Progenitor cell of endocrine pancreas (in vitro differentiated cells): Measurements from ENCODE around the gene POU6F2. TPM values are rescaled to one million over a fixed set of nuclear protein-coding genes. Genes with fewer than 3 reads are reported as not detected.

ENCODE experiments used
- DNase-seq: peaks from one replicate; pipeline ENCODE4 v3.0.0; 2021; ENCODE audit warnings: low spot score; ENCODE audit not compliant: unreplicated experiment
- H3K27ac Mint-ChIP-seq: 2 replicates; pipeline ENCODE4 v1.8.0; 2021; ENCODE audit warnings: mild to moderate bottlenecking, moderate library complexity, mixed read lengths
- H3K27me3 Mint-ChIP-seq: 2 replicates; pipeline ENCODE4 v1.8.0; 2021; ENCODE audit warnings: mixed read lengths
- H3K36me3 Mint-ChIP-seq: 2 replicates; pipeline ENCODE4 v1.8.0; 2022; ENCODE audit warnings: mixed read lengths; ENCODE audit not compliant: insufficient read depth
- H3K4me1 Mint-ChIP-seq: 2 replicates; pipeline ENCODE4 v1.8.0; 2021; ENCODE audit warnings: low read depth, mixed read lengths
- H3K4me3 Mint-ChIP-seq: 2 replicates; pipeline ENCODE4 v1.8.0; 2021; ENCODE audit warnings: low read depth, mild to moderate bottlenecking, moderate library complexity, mixed read lengths
- H3K9me3 Mint-ChIP-seq: 2 replicates; pipeline ENCODE4 v1.8.0; 2021; ENCODE audit warnings: low read depth, mixed read lengths
- total RNA-seq: library from RNA; stranded (reverse); gene quantifications from 2 replicates; pipeline ENCODE4 v1.2.1, GENCODE V29; 2021
- TF ChIP-seq, protein P1 (sequence below): fragments of 200-600 bp; sonication (generic); IDR thresholded peaks from one replicate; pipeline ENCODE4 v1.5.0; 2021; ENCODE audit warnings: antibody characterized with exemption, mild to moderate bottlenecking; ENCODE audit not compliant: unreplicated experiment

POU6F2 gene
- total RNA-seq, 1 donor from 2014 or later: 5.6 TPM

DNA sequence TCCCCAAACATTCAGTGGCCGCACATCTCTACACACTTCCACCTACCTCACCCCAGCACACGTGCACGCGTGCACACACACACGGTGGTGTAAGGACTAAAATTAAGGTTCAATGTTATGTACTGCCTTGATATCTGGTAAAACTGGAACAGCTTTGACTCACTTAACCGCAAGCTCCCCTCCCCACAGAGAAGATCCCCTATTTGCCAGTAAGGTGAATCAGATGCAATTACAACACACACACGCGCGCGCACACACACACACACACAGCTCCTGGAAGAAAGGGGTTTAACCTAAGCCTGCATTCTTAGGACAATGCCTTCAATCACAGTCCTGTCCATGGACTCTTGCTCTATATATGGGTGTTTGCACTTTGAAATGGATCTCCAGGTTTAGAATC is 43.2 kb upstream of the POU6F2 start:
- TF ChIP-seq, protein P1, sequence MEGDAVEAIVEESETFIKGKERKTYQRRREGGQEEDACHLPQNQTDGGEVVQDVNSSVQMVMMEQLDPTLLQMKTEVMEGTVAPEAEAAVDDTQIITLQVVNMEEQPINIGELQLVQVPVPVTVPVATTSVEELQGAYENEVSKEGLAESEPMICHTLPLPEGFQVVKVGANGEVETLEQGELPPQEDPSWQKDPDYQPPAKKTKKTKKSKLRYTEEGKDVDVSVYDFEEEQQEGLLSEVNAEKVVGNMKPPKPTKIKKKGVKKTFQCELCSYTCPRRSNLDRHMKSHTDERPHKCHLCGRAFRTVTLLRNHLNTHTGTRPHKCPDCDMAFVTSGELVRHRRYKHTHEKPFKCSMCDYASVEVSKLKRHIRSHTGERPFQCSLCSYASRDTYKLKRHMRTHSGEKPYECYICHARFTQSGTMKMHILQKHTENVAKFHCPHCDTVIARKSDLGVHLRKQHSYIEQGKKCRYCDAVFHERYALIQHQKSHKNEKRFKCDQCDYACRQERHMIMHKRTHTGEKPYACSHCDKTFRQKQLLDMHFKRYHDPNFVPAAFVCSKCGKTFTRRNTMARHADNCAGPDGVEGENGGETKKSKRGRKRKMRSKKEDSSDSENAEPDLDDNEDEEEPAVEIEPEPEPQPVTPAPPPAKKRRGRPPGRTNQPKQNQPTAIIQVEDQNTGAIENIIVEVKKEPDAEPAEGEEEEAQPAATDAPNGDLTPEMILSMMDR: no peak
- H3K27me3 Mint-ChIP-seq: no peaks in the 10 kb centered on the region
- H3K27ac Mint-ChIP-seq: no peak overlapping the region
- peaks cover 1% of the 10 kb centered on the region for H3K4me1 Mint-ChIP-seq
- no peaks in the 10 kb centered on the region for H3K9me3 Mint-ChIP-seq
- H3K36me3 Mint-ChIP-seq: no peaks in the 10 kb centered on the region
- no peak overlapping the region for H3K4me3 Mint-ChIP-seq
- DNase-seq: no peak

DNA sequence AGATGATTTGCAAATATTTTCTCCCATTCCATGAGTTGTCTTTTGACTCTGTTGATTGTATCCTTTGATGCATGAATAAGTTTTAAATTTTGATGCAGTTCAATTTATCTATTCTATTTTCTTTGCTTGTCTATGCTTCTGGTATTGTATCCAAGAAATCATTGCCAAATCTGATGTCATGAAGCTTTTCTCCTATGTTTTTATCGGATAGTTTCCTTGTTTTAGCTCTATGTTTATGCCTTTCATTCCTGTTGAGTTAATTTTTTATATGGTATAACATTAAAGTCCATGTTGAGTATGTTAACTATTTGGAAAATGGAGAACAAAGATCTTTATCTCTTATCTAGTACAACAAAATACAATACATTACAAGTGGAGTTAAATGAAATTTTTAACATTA is 41.1 kb upstream of the POU6F2 start:
- peaks cover 1% of the 10 kb centered on the region for H3K4me1 Mint-ChIP-seq
- no peak overlapping the region for H3K27ac Mint-ChIP-seq
- no peaks in the 10 kb centered on the region for H3K36me3 Mint-ChIP-seq
- TF ChIP-seq, protein P1: no peak
- DNase-seq: no peak
- no peaks in the 10 kb centered on the region for H3K27me3 Mint-ChIP-seq
- H3K9me3 Mint-ChIP-seq: no peaks in the 10 kb centered on the region
- H3K4me3 Mint-ChIP-seq: no peak overlapping the region

DNA sequence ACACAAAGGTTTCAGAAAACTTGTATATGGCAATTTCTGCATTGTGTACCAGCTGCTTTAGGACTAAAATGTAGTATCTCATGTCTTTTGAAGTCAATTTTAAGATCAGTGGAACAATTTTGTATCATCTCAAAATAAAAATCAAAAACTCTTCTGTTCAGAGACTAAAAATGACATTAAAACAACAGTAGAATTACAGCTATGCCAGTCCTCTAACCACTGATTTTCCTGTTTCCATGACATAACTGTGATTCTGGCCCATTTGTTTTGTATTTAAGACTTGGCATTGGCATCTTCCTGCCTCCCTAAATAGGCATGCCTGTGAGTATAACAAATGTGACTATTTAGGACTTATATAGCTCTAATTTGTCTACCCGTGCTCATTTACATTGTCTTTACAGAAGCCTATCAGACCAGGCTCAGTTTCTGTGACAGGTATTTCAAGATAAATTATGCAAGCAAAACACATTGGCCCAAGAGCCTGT is 39.7 kb upstream of the POU6F2 start:
- TF ChIP-seq, protein P1: no peak
- no peak overlapping the region for H3K27ac Mint-ChIP-seq
- no peaks in the 10 kb centered on the region for H3K9me3 Mint-ChIP-seq
- H3K27me3 Mint-ChIP-seq: no peaks in the 10 kb centered on the region
- DNase-seq: no peak
- no peaks in the 10 kb centered on the region for H3K4me1 Mint-ChIP-seq
- no peaks in the 10 kb centered on the region for H3K36me3 Mint-ChIP-seq
- H3K4me3 Mint-ChIP-seq: no peak overlapping the region

DNA sequence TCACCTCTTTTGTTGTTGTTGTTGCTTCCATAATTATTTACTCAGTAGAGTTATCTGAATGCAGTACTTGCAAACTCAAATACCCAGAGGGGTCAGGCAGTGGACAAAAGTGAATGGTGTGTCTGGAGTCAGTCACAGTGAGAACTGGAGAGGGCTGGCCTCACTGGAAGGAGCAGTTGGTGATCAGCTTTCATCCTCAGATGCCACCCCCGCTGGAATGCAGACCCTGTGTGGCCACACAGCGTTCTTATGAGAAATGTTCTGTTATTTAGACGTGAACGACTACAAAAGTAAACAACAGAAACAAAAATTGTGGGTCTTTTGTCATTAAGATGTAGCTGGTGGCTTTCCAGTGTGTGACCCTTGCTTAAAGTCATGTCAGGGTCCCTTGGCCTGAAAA is 39.1 kb upstream of the POU6F2 start:
- H3K4me1 Mint-ChIP-seq: no peaks in the 10 kb centered on the region
- no peaks in the 10 kb centered on the region for H3K27me3 Mint-ChIP-seq
- H3K36me3 Mint-ChIP-seq: no peaks in the 10 kb centered on the region
- DNase-seq: no peak
- H3K27ac Mint-ChIP-seq: no peak overlapping the region
- TF ChIP-seq, protein P1: no peak
- no peaks in the 10 kb centered on the region for H3K9me3 Mint-ChIP-seq
- no peak overlapping the region for H3K4me3 Mint-ChIP-seq

DNA sequence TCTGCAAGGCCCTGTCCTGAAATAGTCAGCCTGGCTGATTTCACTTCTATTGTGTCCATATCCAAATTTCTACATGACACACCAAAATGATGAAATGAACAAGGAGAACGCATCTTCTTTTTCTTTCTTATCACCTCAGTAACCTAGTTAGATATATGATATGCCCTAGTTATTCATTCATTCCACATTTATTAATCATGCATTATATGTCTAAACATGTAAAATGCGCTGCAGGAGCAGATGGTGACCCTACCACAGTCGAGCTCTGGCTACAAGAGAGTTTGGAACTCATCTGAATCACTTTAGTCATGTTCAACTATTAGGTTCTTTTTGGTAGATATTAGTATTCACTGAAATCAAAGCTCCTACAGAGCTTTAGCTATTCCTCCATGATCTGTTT is 36.9 kb upstream of the POU6F2 start:
- Mint-ChIP-seq H3K4me1 (no peaks in the 10 kb centered on the region), H3K27me3 (no peaks in the 10 kb centered on the region), H3K36me3 (no peaks in the 10 kb centered on the region), H3K4me3 (no peak overlapping the region), H3K27ac (no peak overlapping the region), H3K9me3 (no peaks in the 10 kb centered on the region)
- TF ChIP-seq, protein P1: no peak
- DNase-seq: no peak
